GM18867 (cell line): ENCODE results near the gene CAMKV.

ENCODE experiments used
- ATAC-seq: cut with Tn5 transposase; IDR thresholded peaks from one replicate; pipeline ENCODE4 v1.9.1; 2021; ENCODE audit warnings: mild to moderate bottlenecking, moderate library complexity; ENCODE audit not compliant: unreplicated experiment

CAMKV gene

DNA sequence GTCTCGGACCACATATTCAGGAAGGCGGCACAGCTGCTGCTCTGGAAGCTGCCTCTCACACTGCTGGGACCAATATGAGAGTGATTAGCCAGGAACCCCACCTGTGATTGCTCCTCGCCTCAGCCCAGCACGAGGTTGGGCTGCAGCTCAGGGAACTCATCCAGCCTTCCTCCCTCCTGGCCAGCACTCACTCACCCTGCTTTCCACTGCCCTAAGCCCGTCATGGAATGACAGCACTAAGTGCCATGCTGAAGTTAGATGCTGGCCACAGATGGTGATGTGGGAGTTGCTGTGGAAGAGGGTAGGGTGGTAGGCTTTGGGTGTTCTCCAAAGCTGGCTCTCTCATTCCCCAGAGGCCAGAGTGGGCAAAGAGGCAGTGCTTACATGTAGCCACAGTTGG is 26.6 kb upstream of the CAMKV start:
- ATAC-seq: no peak

DNA sequence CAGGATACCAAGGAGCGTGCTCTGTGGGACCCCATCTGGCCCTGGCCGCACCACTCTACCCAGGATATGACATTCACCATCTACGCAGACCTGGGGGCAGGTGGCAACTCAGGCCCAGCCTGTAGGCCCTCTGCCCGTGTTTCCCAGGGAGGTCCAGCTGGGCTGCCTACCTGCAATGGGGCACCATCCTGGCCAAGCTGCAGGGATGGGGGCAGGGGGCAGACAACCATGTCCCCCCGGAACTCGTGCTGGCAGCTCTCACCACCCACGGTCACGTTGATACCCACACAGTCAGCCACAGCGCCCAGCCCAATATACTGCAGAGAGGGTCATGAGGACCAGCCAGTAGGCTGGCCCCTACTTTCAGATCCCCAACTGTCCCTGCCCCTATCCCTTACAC is 26.1 kb upstream of the CAMKV start:
- ATAC-seq: no peak

DNA sequence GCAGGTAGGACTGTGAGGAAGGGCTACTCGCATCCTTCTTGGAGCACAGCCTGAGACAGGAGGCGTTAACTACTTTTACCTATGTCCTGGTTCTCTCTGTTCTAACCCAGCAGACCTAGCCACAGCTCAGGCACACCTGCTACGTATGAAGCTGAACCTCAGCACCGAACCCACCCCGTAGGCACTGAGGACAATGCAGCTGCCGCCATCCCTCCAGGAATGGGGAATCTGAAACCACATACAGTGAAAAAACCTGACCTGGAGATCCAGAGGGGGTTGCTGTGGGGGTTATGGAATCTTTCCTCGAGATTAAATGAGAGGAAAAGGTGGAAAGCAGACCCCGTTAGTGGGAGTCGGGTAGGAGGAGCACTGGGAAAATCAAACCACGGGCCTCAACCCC is 19.6 kb upstream of the CAMKV start:
- ATAC-seq: no peak

DNA sequence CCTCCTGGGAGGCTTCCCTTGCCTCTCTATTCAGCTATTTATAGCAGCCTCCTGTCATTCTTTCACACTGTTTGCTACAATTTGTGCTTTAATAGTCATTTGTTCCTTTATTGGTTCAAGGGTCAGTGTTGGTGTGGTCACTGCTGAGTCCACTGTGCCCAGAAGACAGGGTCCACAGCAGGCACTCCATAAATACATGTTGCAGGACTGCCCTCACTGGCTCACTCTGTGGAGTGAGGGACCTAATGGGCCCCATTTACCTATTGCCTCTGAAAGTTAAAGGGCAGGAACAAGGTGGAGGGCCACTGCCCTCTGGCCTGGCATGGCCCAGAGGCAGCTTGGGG is 17.2 kb upstream of the CAMKV start:
- ATAC-seq: no peak

DNA sequence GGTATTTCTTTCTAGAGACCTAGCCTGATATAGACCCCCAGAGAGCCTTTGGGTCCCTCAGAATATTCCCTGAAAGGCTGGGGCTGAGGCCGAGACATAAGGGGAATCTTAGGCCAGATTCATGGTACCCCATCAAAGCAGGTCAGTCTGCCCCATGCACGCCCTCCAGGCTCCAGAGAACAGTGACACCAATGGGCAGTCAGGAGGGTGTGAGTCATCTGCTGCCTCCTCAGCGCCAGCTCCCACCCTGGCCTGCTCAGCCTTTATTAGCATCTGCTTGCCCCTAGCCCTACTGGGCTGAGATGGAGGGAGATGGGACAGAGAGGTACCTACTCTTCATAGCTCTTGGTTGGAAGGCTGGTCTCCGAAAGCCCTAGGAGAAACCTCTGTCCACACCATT is 14.3 kb upstream of the CAMKV start:
- no peak for ATAC-seq

DNA sequence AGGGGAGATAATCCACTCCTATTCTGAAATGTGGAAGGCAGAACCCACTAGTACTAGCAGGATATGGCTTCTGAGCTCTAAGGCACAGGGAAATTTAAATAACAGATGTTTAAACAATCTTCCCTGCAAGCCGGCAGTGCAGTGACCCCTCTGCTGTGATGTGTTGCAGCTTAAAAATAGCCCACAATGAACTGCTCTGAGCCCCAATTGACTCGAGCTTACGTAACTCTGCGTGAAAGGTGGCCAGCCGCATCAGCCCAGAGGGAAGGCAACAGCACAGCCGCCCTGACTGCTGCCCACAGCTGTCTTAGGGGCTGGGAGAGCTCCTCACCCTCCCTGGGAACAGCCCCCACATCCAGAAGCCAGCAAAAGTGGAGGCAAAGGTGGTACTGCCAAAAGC is 12.5 kb upstream of the CAMKV start:
- no peak for ATAC-seq

DNA sequence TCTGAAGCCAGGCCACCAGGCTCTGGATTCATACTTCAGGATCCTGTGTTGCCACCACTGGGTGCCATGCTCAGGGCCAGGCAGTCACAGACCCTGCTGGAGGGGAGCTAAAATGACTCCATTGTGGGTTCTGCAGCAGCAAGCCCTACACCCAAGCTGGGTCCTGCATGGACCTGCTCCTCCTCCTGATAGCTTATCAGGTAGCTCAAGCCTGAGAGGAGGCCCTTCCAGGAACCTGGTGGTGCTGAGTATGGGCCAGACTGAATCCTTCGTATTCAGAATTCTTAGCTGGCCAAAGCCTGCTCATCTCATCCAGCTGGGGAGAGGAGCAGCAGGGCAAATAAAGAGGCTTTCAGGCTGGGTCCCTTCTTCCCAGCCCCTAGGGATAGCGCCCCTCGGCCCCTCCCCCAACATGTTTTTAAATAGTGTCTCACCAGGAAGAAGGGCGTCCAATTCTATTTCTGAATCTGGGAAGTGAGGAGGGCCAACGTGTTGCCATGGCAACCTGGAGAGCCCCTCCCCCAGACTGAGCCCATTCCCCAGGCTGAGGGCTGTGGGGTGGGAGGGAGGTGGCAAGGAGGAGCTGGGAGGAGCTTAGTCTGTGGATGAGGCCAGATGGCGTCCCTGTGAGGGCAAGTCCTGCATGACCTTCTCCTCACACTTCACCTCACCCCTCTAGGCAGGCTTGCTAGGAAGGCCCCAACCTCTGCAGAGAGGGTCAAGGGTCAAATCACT is 11.0 kb upstream of the CAMKV start:
- no peak for ATAC-seq

DNA sequence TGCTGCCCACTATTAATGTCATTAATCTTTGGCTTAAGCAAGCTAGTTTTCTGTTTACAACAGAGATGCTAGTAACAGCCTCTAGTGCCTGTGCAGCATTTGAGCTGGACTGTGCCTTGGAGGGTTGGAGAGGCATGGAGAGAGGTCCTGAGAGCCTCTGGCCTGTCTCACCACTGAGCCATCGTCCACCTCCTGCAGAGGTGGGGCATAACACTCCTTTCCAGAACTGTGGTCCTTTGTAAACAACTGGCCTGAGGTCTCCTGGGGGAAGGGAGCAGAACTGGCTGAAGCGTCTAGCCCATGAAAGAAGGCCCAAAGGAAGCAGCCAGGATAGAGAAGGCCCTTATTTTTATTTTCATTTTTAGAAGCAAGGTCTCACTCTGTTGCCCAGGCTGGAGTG is 10.0 kb upstream of the CAMKV start:
- ATAC-seq: no peak

DNA sequence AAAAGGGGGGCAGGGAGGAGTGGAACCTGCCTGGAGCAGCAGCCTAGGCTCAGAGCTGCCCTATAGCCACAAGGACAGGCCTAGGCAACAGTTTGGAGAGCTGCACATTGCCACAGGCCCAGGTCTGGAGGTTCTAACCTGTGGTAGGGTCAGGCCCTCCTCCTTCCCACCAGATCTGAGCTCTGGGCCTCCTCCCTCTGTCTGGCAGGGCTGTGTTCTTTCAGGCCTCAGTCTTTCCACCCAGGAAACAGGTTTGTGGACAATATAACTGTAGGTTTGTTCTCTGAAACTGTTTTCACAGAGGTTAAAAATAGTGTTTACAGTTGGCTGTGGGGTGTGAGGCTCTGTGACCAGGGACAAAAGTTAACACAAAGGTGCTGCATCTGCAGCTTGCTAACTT is 9.0 kb upstream of the CAMKV start:
- no peak for ATAC-seq

DNA sequence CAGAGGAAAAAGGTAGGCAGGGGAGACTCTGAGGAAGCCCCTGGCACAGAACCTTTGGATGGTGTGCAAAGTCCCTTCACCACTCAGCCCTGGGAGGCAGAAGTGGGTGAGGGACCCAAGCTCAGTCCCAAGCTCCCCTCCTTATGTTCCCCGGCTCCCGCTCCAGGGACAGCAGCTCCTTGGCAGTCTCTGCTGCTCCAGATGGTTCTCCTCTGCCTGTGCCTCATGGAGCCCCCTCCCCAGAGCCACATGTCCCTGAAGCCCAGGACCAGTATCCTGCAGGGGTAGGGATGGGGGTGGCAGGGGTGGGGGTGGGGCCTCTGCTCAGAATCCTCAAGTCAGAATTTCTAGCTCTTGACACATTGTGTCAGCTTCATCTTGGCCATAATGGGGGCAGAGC is 8.0 kb upstream of the CAMKV start:
- no peak for ATAC-seq

DNA sequence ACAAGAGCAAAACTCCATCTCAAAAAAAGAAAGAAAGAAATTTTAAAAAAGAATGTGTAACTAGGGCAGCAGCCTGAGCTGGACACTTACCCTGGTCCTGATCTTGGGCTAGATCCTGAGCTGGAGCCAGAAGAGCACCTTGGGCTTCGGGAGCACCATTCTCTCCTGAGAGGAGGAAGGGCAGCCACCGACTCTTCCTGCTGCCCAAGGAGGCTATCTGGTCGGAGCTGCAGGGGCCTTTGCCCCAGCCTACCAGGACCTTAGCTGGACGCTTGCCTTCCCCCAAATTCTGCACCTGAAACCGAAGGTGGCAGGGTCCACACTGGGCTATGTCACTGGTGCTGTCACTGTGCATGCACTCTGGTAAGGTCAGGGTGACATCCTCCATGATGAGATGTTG is 6.9 kb upstream of the CAMKV start:
- ATAC-seq: no peak

DNA sequence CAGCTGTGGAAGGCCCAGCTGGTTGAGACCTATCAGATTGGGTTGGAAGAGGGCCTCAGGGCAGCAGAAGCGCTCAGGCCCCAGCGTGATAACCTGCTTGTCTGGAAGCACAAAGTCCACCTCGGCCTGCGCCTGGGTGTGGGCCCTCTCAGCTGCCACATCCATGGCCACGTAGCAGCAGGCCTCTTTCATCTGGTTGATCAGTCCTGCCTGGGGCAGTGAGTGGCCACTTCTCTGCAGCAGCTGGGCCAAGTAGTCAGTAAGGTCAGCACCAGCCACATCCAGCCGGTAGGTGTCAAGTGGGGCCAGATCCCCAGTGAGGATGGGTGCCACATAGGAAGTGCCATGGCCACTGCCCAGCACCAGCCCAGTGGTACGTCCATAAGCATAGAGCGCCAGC is 3.9 kb upstream of the CAMKV start:
- no peak for ATAC-seq

DNA sequence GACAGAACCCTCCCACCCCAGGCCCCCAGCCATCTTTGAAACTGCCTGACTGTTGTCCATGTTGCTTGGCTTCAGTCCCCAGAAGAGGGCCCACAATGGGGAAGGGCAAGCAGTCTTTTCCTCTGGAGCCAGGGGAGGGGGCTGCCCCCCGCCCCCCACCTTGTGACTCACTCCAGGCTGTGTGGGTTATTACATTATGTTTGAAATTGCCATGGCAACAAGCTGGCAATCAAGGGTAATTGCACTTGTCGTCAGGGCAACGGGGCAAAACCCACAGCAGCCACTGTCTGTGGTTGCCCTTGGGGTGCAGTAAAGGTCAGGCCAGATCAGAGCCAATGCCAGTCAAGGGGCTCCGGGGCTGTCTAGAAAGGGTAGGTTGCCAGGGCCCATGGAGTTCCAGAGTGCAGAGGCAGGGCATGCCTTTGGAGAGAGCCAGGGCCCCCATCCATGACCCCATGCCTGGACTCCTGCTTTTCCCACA is 3.1 kb upstream of the CAMKV start:
- no peak for ATAC-seq

DNA sequence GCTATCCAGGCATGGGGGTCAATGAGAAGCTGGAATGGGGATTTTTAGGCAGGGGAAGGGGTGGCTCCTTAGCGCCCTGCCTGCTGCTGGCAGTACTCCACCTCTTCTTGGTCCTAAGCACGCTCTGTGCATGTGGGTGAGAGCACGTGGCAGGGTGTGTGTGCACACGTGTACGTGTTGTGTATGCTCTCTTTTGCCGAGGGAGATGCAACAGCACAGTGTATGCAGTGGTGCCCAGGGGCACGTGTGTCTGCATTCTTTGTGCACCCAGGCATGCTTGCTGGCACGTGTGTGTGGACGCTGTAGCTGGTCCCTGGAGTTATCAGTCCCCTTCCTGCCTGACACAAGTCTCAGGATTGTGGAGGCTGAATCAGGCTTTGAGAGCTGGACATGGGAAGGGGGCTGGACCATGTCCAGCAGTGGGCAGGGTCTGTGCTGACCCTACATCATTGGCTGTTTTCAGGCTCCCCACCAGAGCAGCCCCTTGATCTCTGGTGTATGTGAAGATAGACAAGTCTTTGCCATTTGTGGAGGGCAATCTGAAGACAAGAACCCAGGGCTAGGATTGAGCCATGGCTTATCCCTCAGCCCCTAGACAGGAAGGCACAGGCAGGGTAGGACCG is 1.9 kb upstream of the CAMKV start:
- no peak for ATAC-seq

DNA sequence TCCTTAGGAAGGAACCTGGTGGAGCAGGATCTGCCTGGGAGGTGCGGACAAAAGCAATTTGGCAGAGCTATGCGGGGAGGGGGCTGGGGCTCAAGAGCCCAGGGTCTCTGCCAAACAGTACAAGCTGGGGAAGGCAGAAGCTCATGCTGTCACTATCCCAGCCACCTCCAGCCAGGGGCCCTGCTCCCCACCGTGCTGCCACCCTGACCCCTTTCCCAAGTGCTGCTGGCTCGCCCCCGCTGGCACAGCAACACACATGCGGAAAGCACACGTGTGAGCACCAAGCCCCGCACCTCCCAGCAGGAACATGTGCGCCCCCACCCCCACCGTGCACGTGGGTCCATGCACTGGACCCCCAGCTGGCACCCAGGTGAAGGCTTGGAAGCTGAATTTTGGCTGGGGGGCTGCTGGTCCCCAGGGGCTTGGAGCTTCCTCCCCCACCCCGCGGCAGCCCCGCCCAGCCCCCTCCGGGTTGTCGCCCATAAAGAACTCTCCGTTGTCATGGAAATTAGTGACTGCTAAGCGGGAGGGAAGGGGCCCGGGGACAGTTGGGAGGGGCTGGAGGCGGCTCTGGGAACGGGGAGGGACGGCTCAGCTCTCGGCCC is 742 bp downstream of the CAMKV start:
- no peak for ATAC-seq

DNA sequence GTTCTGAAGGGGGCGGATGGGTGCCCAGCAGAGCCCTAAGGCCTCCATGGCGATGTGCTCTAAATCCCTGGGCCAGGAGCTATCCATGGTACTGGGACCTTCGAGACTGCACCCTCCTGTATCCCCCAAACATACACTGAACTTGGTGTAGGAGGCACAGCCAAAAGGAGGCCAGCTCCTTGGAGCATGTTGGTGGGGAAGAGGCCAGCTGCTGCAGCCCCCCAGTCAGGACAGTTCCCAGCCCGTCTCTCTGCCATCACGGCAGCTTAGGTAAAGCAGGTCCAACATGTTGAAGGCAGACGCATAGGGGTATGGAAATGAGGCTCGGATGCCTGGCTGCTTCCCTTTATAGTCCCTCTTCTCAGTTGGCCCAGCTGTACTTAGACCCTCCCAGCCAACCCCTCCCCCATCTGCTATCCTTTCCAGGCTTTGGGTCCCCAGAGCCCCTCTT is 1.8 kb downstream of the CAMKV start:
- ATAC-seq: no peak

DNA sequence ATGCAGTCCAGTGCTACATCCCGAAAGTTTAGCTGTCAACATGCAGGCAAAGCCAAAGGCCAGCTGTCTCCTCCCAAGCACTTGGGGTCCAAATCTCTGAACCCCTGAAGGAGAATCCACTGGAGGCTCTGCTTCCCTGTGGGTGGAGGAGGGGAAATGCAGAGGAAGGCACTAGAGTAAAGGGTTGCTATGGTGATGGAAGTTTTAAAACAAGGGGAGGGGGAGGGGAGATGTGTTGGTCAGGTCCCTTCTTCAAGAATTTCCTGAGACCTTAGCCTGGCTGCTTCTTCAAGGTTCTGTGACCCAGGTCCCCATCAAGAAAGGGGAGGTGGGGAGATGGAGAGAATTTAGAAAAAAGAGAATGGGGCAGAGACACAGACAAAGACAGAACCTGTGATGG is 2.3 kb downstream of the CAMKV start:
- no peak for ATAC-seq

DNA sequence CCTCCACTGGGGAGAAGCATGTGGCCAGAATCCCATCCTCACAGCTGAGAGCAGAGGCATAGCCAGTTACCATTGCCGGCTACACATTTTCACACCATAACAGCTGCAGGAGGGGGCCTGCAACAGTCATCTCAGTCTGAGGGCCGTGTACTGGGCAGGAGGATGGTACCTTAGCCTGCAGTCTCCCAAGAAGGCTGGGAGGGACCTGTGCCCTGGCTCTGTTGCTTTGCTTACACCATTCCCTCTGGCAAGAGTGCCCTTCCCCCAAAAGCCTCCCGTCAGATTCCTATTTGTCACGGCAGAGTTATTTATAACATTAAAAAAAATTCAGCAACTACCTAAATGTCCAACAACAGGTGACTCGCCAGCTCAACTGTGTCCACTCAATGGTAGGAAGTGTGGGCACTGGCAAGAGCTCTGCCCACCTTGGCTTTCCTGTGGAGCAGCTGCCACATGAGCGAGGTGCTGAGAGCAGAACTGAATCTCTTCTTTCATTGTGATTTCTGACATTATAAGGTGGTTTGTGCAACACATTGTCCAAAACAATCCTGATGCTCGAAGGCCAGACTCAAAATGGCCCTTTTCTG is 4.4 kb downstream of the CAMKV start:
- no peak for ATAC-seq

DNA sequence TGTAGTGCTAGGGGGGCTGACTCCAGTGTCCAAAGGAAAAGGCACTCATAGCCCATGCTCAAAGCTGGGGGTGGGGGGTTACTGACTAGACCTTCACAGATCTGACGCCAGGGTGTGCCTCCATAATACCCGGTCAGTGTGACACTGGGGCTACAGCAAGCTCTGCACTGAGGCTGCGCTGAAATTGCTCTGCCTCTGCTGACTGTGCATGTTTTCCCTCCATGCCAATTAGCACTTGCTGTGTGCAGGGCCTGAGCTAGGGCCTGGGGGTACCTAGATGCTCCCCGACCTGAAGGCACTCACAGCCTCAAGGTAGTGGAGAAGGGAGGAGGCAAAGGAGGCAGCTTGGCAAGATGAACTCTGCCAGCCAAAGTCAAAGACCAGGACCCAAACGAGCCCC is 5.2 kb downstream of the CAMKV start:
- ATAC-seq: no peak

DNA sequence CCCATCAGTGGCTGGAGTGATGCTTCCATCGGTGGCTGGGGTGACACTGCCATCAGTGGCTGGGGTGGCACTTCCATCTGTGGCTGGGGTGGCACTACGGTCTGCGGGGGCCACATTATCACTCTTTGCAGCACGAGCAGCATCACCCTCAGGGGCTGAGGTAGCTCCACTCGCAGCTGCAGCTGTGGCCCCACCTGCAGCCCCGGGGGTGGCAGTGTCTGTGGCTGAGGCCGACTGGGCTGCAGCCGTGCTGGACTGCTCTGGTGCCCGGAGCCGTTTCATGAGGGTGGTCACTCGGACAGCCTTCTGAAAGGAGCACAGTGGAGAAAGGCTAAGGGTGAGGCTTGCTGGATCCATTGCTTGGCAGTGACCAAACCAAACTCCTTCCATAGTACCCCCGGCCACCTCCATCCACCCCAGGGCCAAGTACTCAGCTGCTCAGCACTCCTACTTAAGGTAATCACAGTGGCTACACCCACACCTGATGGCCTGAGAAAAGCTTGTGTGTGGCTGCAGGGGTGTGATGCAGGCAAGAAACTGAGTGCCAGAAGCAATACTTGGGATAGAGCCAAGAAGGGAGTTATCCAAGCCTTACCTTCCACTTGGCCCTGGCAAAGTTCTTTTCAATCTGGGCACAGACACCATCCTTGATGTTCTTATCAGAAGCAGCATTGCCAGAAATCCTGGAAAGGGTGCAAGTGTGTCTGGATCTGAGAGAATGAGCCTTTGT is 10.0 kb downstream of the CAMKV start:
- ATAC-seq: no peak
